ENCODE data around the gene ST7. TPM values are rescaled to one million over a fixed set of nuclear protein-coding genes. Genes with fewer than 3 reads are reported as not detected.

Gene ST7
- total RNA-seq, 1 experiment from 2014 or later: 12.9 TPM

- Histone ChIP-seq H4K8ac (replicated peaks; ENCODE audit: insufficient read length, low read depth, low read length) (no peak overlapping the region), H3K4ac (ENCODE audit: low read depth, low read length) (no peak overlapping the region), H3K4me1 (ENCODE audit: insufficient read depth, low read length) (no peaks in the 10 kb centered on the region), H4K91ac (ENCODE audit: insufficient read length, low read depth, low read length) (no peak overlapping the region), H3K9ac (ENCODE audit: extremely low read depth, insufficient read length, low read length) (no peak overlapping the region), H2BK5ac (ENCODE audit: insufficient read length, low read length) (no peak overlapping the region), H2AK5ac (ENCODE audit: insufficient read length, low read length) (no peak overlapping the region), H2AFZ (ENCODE audit: low read length) (no peak overlapping the region), H3K79me1 (ENCODE audit: insufficient read depth, low read depth, low read length, poor library complexity, severe bottlenecking) (peaks cover 3% of the 10 kb centered on the region), H3K4me2 (ENCODE audit: insufficient read depth, insufficient read length, low read length) (no peak overlapping the region), H2BK120ac (ENCODE audit: low read depth, low read length, poor library complexity, severe bottlenecking) (no peak overlapping the region), H3K14ac (ENCODE audit: insufficient read depth, low read length) (no peak overlapping the region), H3K9me3 (ENCODE audit: control insufficient read depth, low read depth, low read length) (no peaks in the 10 kb centered on the region), H3K27ac (ENCODE audit: insufficient read length, low read depth, low read length) (no peak overlapping the region), H3K27me3 (ENCODE audit: insufficient read depth, low read length) (no peaks in the 10 kb centered on the region), H3K23me2 (ENCODE audit: insufficient read length, low read depth, low read length, poor library complexity, severe bottlenecking) (no peaks in the 10 kb centered on the region), H4K5ac (ENCODE audit: insufficient read length, low read depth, low read length) (no peak overlapping the region), H3T11ph (ENCODE audit: low read length) (no peak overlapping the region), H3K18ac (ENCODE audit: insufficient read length, low read depth, low read length) (no peak overlapping the region), H3K79me2 (ENCODE audit: insufficient read depth, low read length) (0 out of 2 replicates have a peak, but pooled peaks cover 2% of the 10 kb centered on the region), H2BK12ac (ENCODE audit: insufficient read length, low read depth, low read length) (no peak overlapping the region), H2BK20ac (ENCODE audit: low read depth, low read length, poor library complexity, severe bottlenecking) (no peak overlapping the region), H4K20me1 (ENCODE audit: control insufficient read depth, insufficient read depth, insufficient read length) (no peaks in the 10 kb centered on the region), H2BK15ac (ENCODE audit: low read depth, low read length) (no peak overlapping the region), H3K56ac (ENCODE audit: insufficient read length, low read depth, low read length) (no peak overlapping the region), H3K23ac (ENCODE audit: insufficient read length, low read depth, low read length) (no peak overlapping the region)
- Mint-ChIP-seq H3K9me3 (peaks cover 3 to 4% of the 10 kb centered on the region in 2 experiments; a peak in 3 of 5 replicates), H3K4me3 (no peak overlapping the region), H3K27me3 (ENCODE audit: low read depth) (no peaks in the 10 kb centered on the region), H3K36me3 (ENCODE audit: insufficient read depth in 1 of 3, low read depth in 3 of 3) (peaks cover 2 to 18% (median 3%) of the 10 kb centered on the region in 3 experiments), H3K4me1 (peaks cover 8 to 12% of the 10 kb centered on the region in 2 experiments), H3K27ac (no peak overlapping the region)
- no peak for TF ChIP-seq CTCF (conservative IDR thresholded peaks at IDR 0.05)
- no peak for DNase-seq
- no CpG with 5 or more reads among the region's 1 CpG for WGBS (ENCODE audit: extremely low coverage, insufficient read length, low lambda C conversion rate)
Observed at GRCh38 chr7:116977172-116977571, 23.9 kb downstream of the ST7 start.
